Measurements from ENCODE around the gene ACTA1. TPM values are rescaled to one million over a fixed set of nuclear protein-coding genes. Genes with fewer than 3 reads are reported as not detected.

Gene ACTA1
- total RNA-seq, 1 experiment from 2014 or later, result not detected

DNA sequence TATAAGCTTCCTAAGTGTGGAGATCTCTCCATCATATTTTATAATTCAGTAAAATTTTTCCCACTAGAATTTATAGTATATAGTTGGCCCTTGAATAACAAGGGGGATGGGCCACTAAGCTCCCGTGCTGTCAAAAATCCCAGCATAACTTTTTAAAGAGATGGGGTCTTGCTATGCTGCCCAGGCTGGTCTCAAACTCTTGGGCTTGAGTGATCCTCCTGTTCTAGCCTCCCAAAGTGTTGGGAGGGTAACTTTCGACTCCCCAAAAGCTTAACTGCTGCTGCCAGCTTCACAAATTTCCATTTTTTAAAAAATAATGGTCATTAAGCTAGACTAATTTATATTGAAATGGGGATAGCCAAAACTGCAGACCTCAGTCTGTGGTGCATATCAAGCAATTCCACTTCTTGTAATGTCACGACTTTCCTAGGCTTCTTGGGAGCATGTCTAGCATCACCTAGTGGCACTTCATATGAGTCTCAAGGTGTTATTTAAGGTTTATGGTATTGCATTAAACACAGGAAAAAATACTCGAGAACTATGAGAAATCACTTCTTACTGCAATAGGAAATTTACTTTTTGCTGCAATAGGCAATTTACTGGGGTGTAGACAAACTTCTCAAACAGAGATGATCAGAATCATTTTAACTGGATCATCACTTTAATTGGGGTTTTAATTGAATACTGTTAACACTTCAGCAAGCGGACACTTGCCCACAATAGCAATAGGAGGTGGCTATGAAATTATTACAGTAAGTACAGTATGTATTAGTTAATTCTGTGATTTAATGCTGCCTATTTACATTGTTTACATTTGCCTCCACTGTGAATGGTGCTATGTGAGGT is 19.3 kb upstream of the ACTA1 start:
- H3K9me3 ChIP-seq, result no peaks in the 10 kb centered on the region
- no peak for DNase-seq
- no peak overlapping the region for H3K4me3 ChIP-seq
- H3K27me3 ChIP-seq, result no peaks in the 10 kb centered on the region
- peaks cover 46% of the 10 kb centered on the region for H3K36me3 ChIP-seq

- Histone ChIP-seq H3K4me3 (no peak overlapping the region), H3K27me3 (no peaks in the 10 kb centered on the region), H3K9me3 (no peaks in the 10 kb centered on the region), H3K36me3 (peaks cover 36% of the 10 kb centered on the region)
- DNase-seq, result no peak
Measured at GRCh38 chr1:229448845-229449244, 15.0 kb upstream of the ACTA1 start.

- Histone ChIP-seq H3K9me3 (no peaks in the 10 kb centered on the region), H3K27me3 (no peaks in the 10 kb centered on the region), H3K36me3 (peaks cover 37% of the 10 kb centered on the region), H3K4me3 (no peak overlapping the region)
- DNase-seq, result no peak
Measured at GRCh38 chr1:229448354-229448753, 14.5 kb upstream of the ACTA1 start.

DNA sequence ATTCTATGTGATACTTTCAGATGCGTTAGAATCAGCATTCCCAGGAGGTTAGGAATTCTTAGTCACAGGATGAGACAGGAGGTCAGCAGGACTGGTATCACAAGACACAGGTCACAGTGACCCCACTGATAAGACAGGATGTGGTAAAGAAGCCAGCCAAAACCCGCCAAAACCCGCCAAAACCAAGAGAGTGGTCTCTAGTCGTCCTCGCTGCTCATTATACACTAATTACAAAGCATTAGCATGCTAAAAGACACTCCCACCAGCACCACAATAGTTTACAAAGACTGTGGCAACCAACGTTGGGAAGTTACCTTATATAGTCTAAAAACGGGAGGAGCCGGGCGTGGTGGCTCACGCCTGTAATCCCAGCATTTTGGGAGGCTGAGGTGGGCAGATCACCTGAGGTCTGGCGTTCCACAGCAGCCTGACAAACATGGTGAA is 13.9 kb upstream of the ACTA1 start:
- peaks cover 39% of the 10 kb centered on the region for H3K36me3 ChIP-seq
- no peak for DNase-seq
- no peaks in the 10 kb centered on the region for H3K27me3 ChIP-seq
- no peak overlapping the region for H3K4me3 ChIP-seq
- no peaks in the 10 kb centered on the region for H3K9me3 ChIP-seq

- Histone ChIP-seq H3K27me3 (no peaks in the 10 kb centered on the region), H3K36me3 (peaks cover 33% of the 10 kb centered on the region), H3K4me3 (no peak overlapping the region), H3K9me3 (no peaks in the 10 kb centered on the region)
- no peak for DNase-seq
Measured at GRCh38 chr1:229445828-229446227, 11.9 kb upstream of the ACTA1 start.

GRCh38 chr1:229440851-229441537 is 7.1 kb upstream of the ACTA1 start:
- Histone ChIP-seq H3K36me3 (peaks cover 36% of the 10 kb centered on the region), H3K27me3 (no peaks in the 10 kb centered on the region), H3K4me3 (no peak overlapping the region), H3K9me3 (no peaks in the 10 kb centered on the region)
- DNase-seq, result no peak

DNA sequence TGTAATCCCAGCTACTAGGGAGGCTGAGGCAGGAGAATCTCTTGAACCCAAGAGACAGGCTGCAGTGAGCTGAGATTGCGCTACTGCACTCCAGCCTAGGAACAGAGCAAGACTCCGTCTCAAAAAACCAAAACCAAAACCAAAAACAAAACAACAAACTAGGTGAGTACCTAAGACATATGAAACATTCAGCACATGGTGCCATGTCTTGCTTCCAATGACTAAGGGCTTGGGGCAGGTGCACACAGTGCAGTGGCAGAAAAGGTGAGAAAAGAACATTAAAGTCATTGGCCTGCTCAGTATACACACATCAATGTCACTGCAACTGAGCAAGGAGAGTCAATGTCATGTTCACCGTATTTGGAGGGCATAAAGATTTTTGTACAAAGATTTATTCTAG is 4.1 kb upstream of the ACTA1 start:
- DNase-seq, result no peak
- peaks cover 3% of the 10 kb centered on the region for H3K27me3 ChIP-seq
- no peak overlapping the region for H3K4me3 ChIP-seq
- H3K36me3 ChIP-seq, result peaks cover 22% of the 10 kb centered on the region
- no peaks in the 10 kb centered on the region for H3K9me3 ChIP-seq

DNA sequence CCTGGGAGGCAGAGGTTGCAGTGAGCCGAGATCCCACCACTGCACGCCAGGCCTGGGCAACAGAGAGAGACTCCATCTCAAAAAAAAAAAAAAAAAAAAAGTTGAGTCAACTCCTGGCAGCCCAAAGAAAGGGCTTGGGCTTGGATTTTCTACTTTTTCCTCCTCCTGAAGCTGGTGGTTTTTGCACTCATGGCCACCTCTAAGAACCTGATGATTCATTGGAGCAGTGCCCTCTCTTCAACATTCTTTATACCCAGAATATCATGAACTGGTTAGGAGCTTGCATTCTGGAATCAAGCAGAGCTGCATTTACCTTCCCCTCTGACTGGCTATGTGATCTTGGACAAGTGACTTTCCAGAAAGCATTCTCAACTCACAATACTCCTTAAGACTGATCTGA is 3.5 kb upstream of the ACTA1 start:
- Histone ChIP-seq H3K36me3 (peaks cover 22% of the 10 kb centered on the region), H3K9me3 (no peaks in the 10 kb centered on the region), H3K4me3 (no peak overlapping the region), H3K27me3 (peaks cover 8% of the 10 kb centered on the region)
- DNase-seq, result no peak

DNA sequence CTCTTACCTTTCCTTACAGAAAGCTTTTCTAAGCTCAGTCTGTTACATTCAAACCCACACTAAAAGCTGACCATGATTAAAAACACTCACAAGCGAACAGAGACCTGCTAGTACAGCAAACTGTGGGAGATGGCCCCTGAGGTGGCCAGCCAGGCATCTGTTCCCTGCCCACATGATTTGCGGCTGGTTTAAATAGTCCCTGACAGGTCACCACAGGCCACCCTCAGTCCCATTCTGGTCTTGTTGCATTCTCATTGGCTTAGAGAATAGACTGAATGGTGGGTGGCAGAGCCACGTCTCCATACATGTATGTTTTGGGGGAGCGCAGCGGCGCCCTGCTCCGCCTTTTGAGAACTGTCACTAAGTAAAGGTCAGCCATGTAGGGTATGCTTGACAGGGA is 2.3 kb upstream of the ACTA1 start:
- no peak for DNase-seq
- Histone ChIP-seq H3K4me3 (no peak overlapping the region), H3K9me3 (no peaks in the 10 kb centered on the region), H3K36me3 (peaks cover 16% of the 10 kb centered on the region), H3K27me3 (peaks cover 15% of the 10 kb centered on the region)

- DNase-seq, result no peak
- H3K27me3 ChIP-seq, result peaks cover 26% of the 10 kb centered on the region
- H3K36me3 ChIP-seq, result peaks cover 3% of the 10 kb centered on the region
- H3K4me3 ChIP-seq, result no peak overlapping the region
- no peaks in the 10 kb centered on the region for H3K9me3 ChIP-seq
Measured at GRCh38 chr1:229434641-229435051, 752 bp upstream of the ACTA1 start.

GRCh38 chr1:229433364-229434004 is 410 bp downstream of the ACTA1 start:
- Histone ChIP-seq H3K4me3 (no peak overlapping the region), H3K36me3 (no peaks in the 10 kb centered on the region), H3K27me3 (peaks cover 26% of the 10 kb centered on the region), H3K9me3 (no peaks in the 10 kb centered on the region)
- no peak for DNase-seq

DNA sequence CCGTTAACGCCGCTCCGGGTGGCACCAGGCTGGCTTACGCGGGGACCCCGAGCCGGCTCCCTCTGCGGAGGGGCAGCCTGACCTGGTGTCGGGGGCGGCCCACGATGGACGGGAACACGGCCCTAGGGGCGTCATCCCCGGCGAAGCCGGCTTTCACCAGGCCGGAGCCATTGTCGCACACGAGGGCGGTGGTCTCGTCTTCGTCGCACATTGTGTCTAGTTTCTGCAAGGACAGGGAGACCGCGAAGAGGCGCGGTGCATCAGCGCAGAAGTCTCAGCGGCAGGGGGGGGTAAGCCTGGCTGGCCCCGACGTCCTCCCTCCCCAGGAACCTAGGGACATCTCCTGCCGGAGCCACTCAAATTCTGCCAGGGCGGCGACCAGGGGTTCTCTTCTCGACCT is 989 bp downstream of the ACTA1 start:
- Histone ChIP-seq H3K36me3 (no peaks in the 10 kb centered on the region), H3K9me3 (no peaks in the 10 kb centered on the region), H3K4me3 (no peak overlapping the region), H3K27me3 (peaks cover 26% of the 10 kb centered on the region)
- no peak for DNase-seq

DNA sequence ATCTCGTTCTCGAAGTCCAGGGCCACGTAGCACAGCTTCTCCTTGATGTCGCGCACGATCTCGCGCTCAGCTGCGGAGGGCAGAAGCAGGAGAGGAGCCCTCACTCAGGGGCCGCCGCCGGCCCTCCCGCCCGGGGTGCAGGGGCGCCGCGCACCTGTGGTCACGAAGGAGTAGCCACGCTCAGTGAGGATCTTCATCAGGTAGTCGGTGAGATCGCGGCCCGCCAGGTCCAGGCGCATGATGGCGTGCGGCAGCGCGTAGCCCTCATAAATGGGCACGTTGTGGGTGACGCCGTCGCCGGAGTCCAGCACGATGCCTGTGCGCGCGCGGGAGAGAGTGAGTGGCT is 1.8 kb downstream of the ACTA1 start:
- Histone ChIP-seq H3K27me3 (peaks cover 26% of the 10 kb centered on the region), H3K4me3 (no peak overlapping the region)
- no peak for DNase-seq

DNA sequence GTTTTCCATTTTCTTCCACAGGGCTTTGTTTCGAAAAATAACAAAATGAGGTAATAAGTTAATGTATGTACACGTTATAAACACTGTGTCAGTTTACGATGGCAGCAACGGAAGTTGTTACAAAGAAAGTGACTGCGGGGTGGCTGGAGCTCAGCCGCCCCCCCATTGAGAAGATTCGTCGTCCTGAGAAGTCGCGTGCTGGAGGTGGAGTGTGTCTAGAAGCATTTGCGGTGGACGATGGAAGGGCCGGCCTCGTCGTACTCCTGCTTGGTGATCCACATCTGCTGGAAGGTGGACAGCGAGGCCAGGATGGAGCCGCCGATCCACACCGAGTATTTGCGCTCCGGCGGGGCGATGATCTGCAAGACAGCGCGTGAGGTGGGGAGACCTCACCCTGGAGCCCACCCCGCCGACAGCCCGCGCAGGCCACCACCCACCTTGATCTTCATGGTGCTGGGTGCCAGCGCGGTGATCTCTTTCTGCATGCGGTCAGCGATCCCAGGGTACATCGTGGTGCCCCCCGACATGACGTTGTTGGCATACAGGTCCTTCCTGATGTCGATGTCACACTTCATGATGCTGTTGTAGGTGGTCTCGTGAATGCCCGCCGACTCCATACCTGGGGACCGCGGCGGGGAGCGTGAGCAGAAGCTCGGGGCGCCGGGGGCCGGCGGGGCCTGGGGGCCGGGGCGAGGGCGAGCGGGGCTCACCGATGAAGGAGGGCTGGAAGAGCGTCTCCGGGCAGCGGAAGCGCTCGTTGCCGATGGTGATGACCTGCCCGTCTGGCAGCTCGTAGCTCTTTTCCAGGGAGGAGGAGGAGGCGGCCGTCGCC is 2.4 kb downstream of the ACTA1 start:
- Histone ChIP-seq H3K27me3 (peaks cover 26% of the 10 kb centered on the region), H3K4me3 (no peak overlapping the region), H3K36me3 (no peaks in the 10 kb centered on the region), H3K9me3 (no peaks in the 10 kb centered on the region)
- no peak for DNase-seq

More for the DNA sequence above, 1.8 kb downstream of the ACTA1 start:
- Histone ChIP-seq H3K9me3 (no peaks in the 10 kb centered on the region), H3K36me3 (no peaks in the 10 kb centered on the region)

DNA sequence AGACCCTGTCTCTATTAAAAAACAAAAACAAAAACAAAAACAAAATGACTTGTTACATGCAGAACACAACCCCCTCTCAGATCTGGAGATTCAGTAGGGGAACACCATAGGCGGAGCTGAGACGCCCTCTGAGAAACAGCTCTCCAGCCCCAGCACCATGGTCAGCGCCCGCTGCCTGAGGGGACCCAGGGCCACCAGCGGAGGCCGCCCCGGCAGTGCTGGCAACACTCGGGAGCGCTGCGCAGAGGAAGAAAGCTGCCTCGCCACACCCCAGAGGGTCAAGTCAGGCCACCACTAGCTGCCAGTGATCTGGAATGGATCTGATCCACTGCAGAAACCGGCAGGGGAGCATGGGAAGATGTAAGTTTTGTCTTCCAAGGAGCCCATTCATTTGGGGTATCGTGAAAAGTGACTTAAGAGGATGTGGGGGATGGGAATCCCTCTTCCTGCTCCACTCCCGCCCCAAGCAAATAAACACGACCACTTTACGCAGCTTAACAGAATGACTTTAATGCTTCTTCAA is 3.1 kb downstream of the ACTA1 start:
- DNase-seq, result peak; percentile 60
- H3K4me3 ChIP-seq, result no peak overlapping the region
- H3K27me3 ChIP-seq, result peaks cover 26% of the 10 kb centered on the region
- H3K36me3 ChIP-seq, result no peaks in the 10 kb centered on the region
- H3K9me3 ChIP-seq, result no peaks in the 10 kb centered on the region

DNA sequence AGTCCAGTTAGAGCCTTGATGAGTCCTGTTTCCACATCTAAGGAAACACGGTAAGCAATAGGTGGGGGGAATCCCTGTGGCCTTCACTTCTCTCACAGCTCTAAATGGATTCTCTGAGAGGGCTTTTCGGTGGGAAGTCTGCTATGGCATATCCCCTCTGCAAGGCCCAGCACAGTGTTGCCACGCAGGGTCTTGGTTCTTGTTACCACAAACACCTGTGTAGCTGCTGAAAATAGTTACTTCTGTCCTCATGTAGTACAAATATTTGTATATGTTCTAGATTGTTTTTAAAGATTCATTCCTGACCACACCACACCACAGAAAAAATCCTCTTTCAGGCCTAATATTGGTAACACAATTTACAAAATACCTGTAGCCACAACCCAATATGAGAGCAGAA is 5.6 kb downstream of the ACTA1 start:
- no peak for DNase-seq
- Histone ChIP-seq H3K36me3 (no peaks in the 10 kb centered on the region), H3K4me3 (no peak overlapping the region), H3K27me3 (peaks cover 23% of the 10 kb centered on the region), H3K9me3 (peaks cover 2% of the 10 kb centered on the region; the same call in 1 of the 2 replicates)

All from MG63 (cell line).